HL-60/S4 treated with retinoic acid at 250 ng/mL for 4 days and 3 days (cell line): Measurements from ENCODE around the gene BCR.

Experiments used
- in situ Hi-C: fragments of 300-500 bp; cut with MboI; formaldehyde crosslinking; loops from 2 replicates; pipeline ENCODE4 v1.7.0; 2022; ENCODE audit warnings: low sequenced_read_pairs

BCR gene

GRCh38 chr22:23175817-23176644, 4.3 kb upstream of the BCR start:
- in situ Hi-C loops, result no loop called here

DNA sequence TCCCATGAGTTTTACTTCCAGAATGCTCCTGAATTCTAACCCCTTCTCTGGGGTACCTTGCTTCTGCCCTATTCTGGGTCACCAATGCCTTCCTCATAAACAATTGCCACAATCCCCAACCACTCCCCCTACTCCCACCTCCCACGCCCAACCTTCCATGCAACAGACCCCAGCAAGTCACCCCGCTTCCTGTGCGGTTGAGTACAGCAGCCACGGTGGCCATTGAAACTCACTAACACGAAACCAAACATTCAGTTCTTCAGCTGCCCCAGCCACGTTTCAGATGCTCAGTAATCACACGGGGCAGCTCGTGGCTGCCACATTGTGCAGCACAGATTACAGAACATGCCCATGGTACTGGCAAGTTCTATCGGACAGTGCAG, 3.7 kb upstream of the BCR start:
- in situ Hi-C loops, result no loop called here

DNA sequence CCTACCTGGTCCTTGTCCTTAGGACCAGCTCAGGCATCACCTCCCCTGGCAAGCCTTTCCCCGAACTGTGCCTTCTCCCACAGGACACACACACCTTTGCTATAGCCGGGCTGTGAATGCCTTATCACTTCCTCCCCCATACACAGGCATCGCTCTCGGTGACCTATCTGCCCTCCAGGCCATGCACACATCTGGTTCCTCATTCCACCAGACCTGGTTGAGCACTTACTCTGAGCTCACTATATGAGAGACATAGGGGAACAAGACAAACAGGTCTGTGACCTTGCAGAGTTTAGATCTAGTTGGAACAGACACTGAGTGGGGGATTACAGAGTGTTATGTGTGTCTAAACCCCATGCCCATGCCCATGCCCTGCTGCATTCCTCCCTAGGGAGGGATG, 3.1 kb upstream of the BCR start:
- in situ Hi-C loops, result no loop called here

- in situ Hi-C loops, result no loop called here
Observed at GRCh38 chr22:23178512-23179254, 1.6 kb upstream of the BCR start.

GRCh38 chr22:23179381-23180299, 669 bp upstream of the BCR start:
- in situ Hi-C loops, result loop anchor here (5.0 kb wide), 1 partner anchor 98 kb away; no protein-coding TSS in a partner anchor

- in situ Hi-C loops, result loop anchor here (5.0 kb wide), 1 partner anchor 96 kb away; no protein-coding TSS in a partner anchor
Observed at GRCh38 chr22:23180893-23181720, 798 bp downstream of the BCR start.

DNA sequence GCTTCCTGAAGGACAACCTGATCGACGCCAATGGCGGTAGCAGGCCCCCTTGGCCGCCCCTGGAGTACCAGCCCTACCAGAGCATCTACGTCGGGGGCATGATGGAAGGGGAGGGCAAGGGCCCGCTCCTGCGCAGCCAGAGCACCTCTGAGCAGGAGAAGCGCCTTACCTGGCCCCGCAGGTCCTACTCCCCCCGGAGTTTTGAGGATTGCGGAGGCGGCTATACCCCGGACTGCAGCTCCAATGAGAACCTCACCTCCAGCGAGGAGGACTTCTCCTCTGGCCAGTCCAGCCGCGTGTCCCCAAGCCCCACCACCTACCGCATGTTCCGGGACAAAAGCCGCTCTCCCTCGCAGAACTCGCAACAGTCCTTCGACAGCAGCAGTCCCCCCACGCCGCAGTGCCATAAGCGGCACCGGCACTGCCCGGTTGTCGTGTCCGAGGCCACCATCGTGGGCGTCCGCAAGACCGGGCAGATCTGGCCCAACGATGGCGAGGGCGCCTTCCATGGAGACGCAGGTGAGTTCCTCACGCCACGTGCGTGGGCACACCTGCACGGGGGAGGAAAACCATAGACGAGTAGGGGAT, 1.5 kb downstream of the BCR start:
- in situ Hi-C loops, result loop anchor here (5.0 kb wide), 1 partner anchor 95 kb away; no protein-coding TSS in a partner anchor

DNA sequence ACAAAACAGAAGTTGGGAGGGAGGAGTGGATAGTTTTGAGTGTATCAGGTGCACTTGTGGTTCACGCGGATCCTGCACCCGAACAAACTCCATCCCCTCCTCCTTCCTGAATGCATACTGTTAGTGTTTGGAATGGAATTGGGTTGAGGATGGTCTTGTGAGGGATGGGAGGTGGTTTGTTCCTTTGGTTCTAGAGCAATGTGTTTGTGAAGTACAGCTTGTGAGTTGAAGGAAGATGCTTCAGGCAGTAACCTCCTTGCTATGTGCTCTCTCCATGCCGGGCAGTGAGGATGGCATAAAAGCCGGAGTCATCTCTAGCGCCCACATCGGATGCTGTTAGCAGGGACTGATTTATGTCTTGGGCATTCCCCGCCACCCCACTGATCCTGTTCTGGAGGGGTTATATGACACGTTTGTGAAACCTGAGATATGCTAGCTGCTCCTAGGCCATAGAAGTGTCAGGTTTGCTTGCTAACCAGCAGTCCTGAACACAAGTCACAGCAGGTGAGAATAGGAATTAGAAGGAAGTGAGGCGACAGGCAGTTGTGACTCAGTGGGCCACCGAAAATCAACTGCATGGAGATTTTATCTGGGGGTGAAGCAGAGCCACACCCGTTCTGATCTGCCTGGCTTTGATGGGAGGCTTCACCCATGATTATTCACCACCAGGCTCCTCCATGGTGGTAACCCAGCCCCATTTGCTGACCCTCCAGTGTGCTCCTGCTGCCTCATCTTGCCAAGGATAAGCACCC, 2.2 kb downstream of the BCR start:
- in situ Hi-C loops, result loop anchor here (5.0 kb wide), 1 partner anchor 95 kb away; no protein-coding TSS in a partner anchor

- in situ Hi-C loops, result loop anchor here (5.0 kb wide), 1 partner anchor 94 kb away; no protein-coding TSS in a partner anchor
Observed at GRCh38 chr22:23183061-23183698, 2.9 kb downstream of the BCR start.

- in situ Hi-C loops, result loop anchor here (5.0 kb wide), 1 partner anchor 93 kb away; no protein-coding TSS in a partner anchor
Observed at GRCh38 chr22:23184100-23184763, 3.9 kb downstream of the BCR start.

DNA sequence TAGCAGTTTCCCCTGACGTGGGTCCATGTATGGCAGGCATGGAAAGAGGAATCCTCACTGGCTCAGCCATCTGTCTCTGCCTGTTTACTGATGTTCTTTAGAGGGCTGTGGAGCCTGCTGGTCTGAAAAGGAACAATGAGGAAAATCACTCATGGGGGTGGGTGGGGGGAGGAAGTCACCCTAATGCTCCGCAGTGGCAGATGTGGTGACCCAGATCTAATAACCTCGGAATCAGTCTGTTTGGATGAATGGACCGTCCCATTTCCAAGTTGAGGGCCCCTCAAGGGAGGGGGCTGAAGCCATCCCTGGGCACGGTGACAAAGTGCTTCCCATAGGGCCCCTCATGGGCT, 4.4 kb downstream of the BCR start:
- in situ Hi-C loops, result loop anchor here (5.0 kb wide), 1 partner anchor 93 kb away; no protein-coding TSS in a partner anchor

- in situ Hi-C loops, result no loop called here
Observed at GRCh38 chr22:23187211-23187610, 6.9 kb downstream of the BCR start.

DNA sequence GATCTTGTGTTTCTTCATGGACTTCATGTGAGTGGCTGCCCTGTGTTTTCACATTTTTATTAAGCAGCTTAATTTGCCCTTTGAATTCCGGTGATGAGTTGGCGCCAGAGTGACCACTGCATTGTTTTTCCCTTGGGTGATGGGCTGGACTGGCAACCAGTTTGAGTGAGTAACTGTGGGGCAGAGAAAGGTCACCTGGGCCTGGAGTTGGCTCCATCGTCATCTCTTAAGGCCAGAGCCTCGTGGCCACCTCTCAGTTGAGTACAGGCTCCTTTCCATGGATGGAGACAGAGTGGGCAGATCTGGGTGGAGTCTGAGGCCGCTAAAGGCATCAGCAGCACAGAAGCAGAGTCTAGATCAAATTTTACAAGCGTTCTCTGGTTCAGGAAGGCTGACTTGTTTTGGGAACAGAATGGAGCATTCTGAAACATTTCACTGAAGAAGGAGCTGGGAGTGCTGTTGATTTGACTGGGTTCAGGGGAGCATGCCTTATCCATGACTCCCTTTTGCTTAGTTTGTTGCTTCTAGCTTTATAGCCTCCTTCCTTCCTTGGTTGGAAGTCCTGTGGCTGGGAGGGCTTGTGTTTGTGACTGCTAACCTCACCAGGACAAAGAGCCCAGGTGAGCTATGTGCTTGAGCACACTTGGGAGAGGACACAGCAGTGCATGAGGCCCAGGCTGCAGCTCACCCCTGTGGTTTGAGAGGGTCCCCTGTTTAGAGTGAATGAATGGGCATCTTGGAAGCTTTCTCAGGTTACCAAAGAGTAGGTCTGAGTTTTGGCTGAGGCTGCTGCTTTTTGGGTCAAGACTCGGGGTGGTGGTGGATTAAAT, 7.8 kb downstream of the BCR start:
- in situ Hi-C loops, result no loop called here

- in situ Hi-C loops, result no loop called here
Observed at GRCh38 chr22:23190526-23190925, 10.2 kb downstream of the BCR start.

GRCh38 chr22:23192133-23192532, 11.8 kb downstream of the BCR start:
- in situ Hi-C loops, result no loop called here

GRCh38 chr22:23192558-23192957, 12.2 kb downstream of the BCR start:
- in situ Hi-C loops, result no loop called here
